ENCODE measurements around the gene ATF5. TPM values are rescaled to one million over a fixed set of nuclear protein-coding genes. Genes with fewer than 3 reads are reported as not detected.

The ATF5 gene
- total and polyA plus RNA-seq, 2 donors (not counting 1 experiment from before 2014, with no cell fraction given) = 9.0 to 37.6 TPM

- peaks cover 12 to 28% of the 10 kb centered on the region in 2 donors for H3K4me1 ChIP-seq (ENCODE audit: control insufficient read depth in 2 of 2, insufficient read depth in 2 of 2, low read length in 2 of 2)
- TF ChIP-seq CTCF (IDR thresholded peaks at IDR 0.05) = no peak
- no peak for TF ChIP-seq EZH2 (IDR thresholded peaks at IDR 0.05; ENCODE audit: borderline replicate concordance, insufficient read depth, low read depth, low read length, poor library complexity, severe bottlenecking)
- H3K4me2 ChIP-seq (replicated peaks; ENCODE audit: low read depth, low read length, poor library complexity, severe bottlenecking) = no peak overlapping the region
- 86% methylated on average over 28 of the region's 31 CpGs for WGBS (ENCODE audit: insufficient coverage)
- no peaks in the 10 kb centered on the region for H3K27me3 ChIP-seq (replicated peaks in 1 of 4; ENCODE audit: control extremely low read depth in 1 of 4, control insufficient read depth in 3 of 4, insufficient read depth in 4 of 4, low read length in 3 of 4)
- ChIA-PET POLR2A (interaction anchor here (0.6 kb wide), 1 partner anchor 438 kb away, joined by 3 read pairs; no protein-coding TSS in a partner anchor), CTCF (no interaction called here)
- DNase-seq (no peak), ATAC-seq (ENCODE audit: low read depth) (peak; percentile 34)
- H3K79me2 ChIP-seq (ENCODE audit: control insufficient read depth, insufficient read depth, low read length) = peaks cover 97% of the 10 kb centered on the region
- peaks cover 1 to 49% of the 10 kb centered on the region in 2 experiments for H3K36me3 ChIP-seq (replicated peaks in 1 of 2; ENCODE audit: control extremely low read depth in 1 of 2, control insufficient read depth in 1 of 2, extremely low read depth in 1 of 2, insufficient read depth in 2 of 2, low read length in 1 of 2)
- peak overlapping the region; percentile 61 for H3K27ac Mint-ChIP-seq
- H3K27ac ChIP-seq (ENCODE audit: low read length in 2 of 2) = no peak overlapping the region
- H4K20me1 ChIP-seq (ENCODE audit: control insufficient read depth, insufficient read depth, low read length, poor library complexity, severe bottlenecking) = peaks cover 90% of the 10 kb centered on the region
- no peak overlapping the region for H3K4me3 ChIP-seq (ENCODE audit: control extremely low read depth in 1 of 5, extremely low read depth in 1 of 5, insufficient read depth in 1 of 5, low read depth in 2 of 5, low read length in 4 of 5)
- H3K27me3 Mint-ChIP-seq = no peaks in the 10 kb centered on the region
- H2AFZ ChIP-seq (ENCODE audit: insufficient read depth, low read depth, low read length, poor library complexity, severe bottlenecking) = no peak overlapping the region
- no peaks in the 10 kb centered on the region for H3K9me3 ChIP-seq (ENCODE audit: control extremely low read depth in 1 of 3, control insufficient read depth in 2 of 3, insufficient read depth in 1 of 3, low read length in 2 of 3)
- no peaks in the 10 kb centered on the region for H3K9me3 Mint-ChIP-seq (ENCODE audit: insufficient read depth)
- peak overlapping the region; percentile 13 for H3K4me3 Mint-ChIP-seq
- H3K4me1 Mint-ChIP-seq = peaks cover 56% of the 10 kb centered on the region
- H3K9ac ChIP-seq (ENCODE audit: low read length) = no peak overlapping the region
- intact Hi-C loops (cut with micrococcal nuclease) = loop anchor here (10.0 kb wide), 1 partner anchor 881 kb away; no protein-coding TSS in a partner anchor
Measured at GRCh38 chr19:49923055-49924003, 5.7 kb upstream of the ATF5 start.

Measured in B cell (primary cell).